GM19099 (cell line): ENCODE measurements around the gene AK2.
A peak's percentile ranks its signal among the peaks of the same experiment; 100 is the strongest.

Experiments
- POLR2A ChIP-seq: IDR thresholded peaks from 3 replicates; pipeline ENCODE4 v1.6.1; 2011; ENCODE audit warnings: low read depth; ENCODE audit not compliant: insufficient read length; ENCODE audit errors: extremely low read depth

Gene AK2

DNA sequence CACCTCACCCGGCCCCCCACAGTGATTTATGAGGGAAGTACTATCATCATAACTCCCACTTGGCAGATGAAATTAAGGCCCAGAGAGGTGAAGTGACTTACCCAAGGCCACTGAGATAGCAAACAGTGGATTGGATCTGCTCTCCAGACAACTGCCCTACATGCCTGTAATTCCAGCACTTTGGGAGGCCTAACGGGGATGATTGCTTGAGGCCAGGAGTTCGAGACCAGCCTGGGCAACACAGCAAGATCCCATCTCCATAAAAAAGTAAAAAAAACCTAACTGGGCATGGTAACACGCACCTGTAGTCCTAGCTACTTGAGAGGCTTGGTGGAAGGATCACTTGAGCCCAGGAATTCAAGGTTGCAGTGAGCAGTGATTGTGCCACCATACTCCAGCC, 57.8 kb downstream of the AK2 start:
- no peak for TF ChIP-seq POLR2A

DNA sequence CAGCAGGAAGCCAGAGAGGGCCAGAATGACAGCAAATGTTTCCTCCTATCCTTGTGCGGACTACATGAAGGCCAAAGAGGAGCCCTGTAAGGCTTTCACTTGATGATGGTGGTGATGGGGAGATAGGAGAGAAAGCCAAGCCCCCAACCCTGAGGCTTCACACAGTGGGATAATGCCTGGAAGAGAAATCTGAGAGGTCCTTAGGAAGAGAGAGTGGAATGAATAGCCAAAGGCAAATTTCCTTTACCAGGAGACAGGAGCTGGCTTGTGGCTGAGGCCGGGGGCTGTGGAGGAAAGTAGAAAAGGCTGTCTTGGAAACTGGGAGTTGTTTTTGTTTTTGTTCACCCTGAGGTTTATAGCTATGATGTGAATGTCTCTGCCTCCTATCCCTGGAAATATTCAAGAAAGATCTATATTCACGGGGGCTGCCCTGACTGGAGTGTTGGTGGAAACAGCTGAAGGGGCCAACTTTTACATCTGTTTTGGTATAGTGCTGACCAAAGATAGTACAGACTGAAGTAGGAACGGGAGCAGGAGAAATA, 59.1 kb downstream of the AK2 start:
- TF ChIP-seq POLR2A: no peak

DNA sequence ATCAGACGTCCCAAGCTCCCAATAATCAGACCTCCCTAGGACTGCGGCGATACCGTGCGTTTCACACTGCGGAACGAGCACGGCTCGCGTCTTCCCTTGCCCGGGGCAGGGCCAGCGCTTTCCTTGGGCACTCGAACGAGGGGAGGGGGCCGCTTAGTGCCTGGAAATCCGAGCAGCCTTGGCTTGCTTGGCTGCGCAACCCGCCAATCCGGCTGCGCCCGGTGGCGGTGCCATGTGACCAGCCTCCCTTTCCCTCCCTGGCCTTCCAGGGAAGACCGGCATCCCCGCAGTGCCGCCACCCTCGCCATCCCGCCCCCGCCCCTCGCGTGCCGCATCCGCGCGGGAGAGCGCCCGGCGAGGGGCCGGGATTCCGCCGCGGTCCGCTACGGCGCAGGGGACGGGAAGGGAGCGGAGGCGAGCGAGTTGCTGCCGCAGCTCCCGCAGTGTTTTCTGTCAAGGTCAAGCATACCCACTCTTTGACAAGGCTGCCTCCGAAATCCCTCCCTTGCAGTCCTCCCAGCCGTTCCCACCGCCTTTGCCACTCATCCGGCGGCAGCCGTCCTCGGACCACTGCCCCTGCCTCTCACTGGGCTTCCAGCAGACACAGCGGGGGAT, 63.8 kb downstream of the AK2 start:
- TF ChIP-seq POLR2A: no peak

DNA sequence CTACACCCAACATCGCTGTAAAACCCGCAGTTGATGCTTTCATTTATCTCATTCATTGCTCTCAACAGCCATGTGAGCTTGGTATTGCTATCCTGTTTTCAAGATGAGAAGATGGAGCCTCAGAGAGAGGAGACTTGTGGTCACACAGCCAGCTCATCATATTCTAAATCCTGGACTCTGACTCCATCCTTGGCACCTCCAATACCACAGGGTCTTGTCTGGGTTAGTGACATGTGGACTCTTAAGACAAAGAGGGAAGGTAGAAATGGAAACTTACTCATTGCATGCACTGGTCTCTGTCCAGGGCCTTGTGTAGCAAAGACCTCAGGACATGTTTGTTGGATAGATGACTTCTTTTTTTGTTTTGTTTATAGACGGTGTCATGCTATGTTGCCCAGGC, 65.1 kb downstream of the AK2 start:
- no peak for TF ChIP-seq POLR2A

DNA sequence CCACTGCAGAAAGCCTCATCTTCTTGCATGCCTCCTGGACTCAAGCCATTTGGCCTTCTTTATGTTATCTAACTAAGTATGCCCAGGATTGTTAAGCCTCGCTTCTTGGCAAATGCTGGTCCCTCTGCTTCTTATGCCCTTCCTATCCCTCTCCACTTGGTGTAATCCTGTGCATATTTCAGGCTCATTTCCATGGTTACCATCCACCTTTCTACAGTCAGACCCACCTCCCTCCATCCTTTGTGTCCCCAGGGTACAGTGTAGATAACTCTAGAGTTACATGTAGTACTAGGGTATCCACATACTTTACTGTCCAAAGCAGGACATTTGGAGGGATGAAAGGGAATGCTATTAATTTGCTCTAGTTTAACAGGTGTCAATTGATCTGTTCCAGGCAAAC, 65.5 kb downstream of the AK2 start:
- no peak for TF ChIP-seq POLR2A

DNA sequence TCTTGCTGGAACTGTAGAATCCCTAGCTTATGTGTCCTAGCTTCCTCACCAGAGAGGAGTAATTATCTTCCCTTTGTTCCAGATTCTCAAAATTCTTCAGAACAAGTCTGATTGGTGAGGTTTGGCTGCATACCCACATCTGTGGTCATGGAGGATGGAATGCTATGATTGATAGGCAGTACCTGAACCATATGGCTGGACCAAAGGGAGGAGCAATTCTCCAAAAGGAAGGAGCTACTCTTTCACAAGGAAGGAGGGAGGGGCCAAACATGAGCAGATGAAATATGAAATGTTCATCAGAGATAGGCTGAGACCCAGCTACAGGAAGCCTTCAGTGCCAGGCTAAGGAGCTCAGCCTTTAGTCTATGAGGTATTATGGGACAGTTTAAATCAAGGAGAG, 67.1 kb downstream of the AK2 start:
- no peak for TF ChIP-seq POLR2A

DNA sequence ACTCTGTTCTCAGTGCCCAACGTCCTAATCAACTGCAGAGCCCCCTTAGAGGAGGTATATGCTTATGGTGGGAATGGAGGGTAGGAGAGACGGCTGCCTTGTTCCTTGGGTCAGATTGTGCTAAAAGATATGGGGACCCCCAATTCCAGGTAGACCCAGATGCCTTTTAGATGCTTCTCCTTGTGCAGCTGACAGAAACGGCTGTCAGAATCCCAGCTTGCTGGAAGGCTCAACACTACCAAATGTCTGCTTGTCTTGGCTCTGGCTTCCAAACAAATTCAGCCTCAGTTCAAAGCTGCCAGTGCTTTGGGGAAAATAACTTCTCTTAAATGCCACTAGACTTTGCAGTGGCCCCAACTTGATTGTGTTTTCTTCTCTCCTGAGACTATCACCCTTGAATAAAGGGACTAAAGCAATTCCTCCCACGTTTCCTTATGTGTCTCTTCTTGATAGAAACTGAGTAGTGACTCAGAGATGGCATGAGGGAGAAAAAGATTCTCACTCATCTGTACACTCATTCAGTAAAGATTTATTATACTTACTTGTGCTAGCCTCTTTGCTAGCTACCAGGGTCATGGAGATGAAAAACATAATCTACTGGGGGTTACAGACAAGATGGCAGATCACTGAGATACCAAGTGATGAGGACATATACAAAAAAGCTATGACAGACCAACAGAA, 68.7 kb downstream of the AK2 start:
- TF ChIP-seq POLR2A: no peak

DNA sequence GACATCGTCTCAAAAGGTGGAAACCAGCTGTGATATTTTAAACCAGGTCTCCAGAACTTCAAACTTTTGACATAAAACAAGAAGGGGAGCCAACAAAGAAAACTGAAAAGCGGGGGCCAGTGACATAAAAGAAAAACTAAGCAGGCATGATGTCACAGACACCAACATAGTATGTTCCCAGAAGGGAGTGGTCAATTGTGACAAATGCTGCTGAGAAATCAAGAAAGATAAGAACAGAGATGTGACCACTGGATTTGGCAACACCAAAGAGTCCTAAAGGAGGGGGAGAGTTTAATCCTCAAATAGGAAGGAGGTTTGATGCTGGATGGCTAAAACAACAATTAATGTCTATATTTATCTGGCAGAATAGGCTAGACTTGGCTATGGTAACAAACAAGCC, 69.8 kb downstream of the AK2 start:
- no peak for TF ChIP-seq POLR2A

DNA sequence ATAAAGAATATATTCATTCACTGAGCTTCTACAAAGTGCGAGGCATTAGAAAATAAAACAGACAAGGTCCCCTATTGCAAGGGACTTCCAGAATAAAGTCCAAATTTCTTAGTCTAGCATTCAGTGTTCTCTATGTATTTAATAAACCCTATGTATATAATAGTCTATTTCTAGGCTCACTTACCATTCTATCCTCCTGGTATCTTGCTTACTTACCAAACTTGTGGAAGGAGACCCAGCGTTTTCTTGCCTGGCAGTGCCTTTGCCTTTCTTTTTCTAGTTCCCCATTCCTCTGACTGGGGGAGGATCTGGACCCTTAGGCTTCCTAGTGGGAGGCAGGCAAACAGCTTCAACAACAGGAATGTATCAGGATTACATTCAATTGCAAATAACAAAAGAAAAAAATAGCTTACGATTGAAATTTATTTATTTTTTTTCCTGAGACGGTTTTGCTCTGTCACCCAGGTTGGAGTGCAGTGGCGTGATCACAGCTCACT, 71.4 kb downstream of the AK2 start:
- TF ChIP-seq POLR2A: no peak

DNA sequence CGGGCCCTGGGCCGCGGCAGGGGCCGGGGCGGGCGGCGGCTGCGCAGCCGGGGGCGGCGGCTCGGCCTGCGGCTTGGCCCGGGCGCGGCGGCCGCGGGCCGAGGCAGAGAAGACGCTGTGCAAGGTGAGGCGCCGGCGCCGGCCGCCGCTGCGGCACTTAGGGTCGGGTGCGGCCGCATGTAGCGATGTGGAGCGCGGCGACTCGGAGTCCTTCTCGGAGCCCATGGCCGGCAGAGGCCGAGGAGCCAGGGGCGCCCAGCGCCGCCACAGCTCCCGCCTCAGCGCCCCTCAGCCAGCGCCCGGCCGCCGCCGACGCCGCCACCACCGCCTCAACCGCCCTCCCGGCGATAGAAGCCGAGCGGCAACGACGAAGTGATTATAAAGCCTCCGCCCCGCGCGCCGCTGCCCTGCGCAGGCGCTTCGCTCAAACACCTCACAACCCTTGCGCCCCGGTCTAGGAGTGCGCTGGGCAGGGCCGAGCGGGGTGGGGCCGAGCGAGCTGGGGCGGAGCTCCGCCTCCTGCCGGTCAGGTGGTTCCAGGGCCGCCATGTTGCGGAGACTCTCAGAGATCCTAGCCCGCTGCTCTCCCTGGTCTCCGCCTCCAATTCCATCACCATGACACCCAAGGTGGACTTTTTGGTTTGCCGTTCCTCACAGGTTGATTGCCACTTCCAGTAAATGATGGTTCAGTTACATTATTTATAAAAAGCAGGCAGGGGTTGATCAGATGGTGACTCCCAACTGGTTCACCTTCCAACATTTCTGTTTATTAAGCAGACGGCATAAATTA, 72.0 kb downstream of the AK2 start, which contains the start of gene RNF19B:
Gene RNF19B, minus strand, starts transcription at position 349 of the 790 bp plus-strand sequence. Its CDS starts 124 bp downstream, at position 225.
- peak; percentile 99 for TF ChIP-seq POLR2A

DNA sequence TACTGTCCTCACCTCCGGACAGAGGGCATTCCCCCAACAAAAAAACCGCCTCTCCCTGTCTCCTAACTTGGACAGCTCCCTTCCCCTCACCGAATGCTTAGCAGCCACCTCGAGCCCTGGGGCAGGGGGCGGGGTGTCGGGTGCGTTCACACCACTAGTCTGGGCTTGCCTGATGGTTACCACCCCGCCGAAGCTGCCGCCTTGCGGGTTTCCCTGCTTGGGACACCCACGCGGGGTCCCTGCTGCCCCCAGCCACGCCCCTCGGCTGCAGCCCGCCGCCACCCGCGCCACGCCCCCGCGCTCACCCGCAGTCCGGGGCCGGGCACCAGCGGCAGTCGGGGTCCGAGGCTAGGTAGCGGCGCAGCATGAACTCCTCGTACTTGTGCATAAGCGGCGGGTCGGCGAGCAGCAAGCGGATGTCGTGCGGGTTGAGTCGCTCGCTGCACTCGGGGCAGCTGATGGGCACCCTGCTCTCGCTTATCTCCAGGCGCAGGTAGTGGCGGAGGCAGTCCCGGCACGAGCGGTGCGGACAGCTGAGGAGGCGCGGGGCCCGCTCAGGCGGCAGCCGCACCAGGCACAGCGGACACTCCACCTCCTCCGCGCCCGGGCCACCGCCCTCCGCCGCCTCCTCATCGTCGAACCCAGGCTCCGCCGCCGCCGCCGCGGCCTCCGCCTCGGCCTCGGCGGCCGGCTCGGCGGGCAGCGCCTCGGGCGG, 72.8 kb downstream of the AK2 start:
- TF ChIP-seq POLR2A: no peak

DNA sequence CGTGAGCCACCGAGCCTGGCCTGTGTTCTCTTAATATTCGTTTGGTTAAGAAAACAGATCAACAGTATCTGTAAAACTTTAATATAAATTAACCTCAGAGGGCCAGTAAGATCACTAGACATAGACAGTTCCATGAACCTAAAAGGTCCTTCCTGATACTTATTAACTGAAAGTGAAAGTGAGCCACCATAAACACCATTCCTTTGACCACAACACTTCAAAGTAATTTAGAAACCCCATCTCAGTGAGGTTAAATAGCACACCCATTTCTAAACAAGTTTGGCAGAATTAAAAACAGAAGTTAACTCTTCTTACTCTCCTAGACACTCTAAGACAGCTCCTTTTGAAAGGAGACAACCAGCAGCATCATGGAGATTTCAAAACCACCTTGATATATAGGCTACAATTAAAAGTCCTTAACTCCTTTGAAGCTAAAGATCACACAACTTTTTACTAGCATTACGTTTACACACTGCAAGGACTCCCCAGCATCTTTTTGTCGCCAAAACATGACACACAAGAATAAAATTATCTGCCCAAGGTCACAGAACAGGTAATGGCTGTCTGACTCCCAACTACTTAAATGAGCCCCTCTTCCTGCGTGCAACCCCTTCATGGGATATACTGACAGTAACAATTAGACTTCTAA, 74.3 kb downstream of the AK2 start:
- TF ChIP-seq POLR2A: no peak

DNA sequence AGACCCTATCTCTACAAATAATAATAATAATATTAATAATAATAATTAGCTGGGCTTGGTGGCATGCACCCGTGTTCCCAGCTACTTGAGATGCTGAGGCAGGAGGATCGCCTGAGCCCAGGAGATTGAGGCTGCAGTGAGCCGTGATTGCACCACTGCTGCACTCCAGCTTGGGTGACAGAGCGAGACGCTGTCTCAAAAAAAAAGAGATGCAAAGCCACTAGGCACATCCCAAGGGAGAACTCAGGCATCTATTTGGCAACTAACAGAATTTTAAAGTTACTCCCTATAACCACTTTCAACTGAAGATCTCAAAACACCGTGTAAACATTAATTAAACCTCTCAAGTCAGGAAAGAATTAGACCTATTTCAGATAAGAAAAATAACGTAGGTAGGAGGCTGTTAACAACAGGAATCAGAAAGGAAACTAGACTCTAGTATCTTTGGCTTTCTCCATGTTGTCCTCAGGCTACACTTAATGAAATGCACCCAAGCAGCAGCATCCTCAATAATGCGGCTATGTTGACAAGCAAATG, 75.8 kb downstream of the AK2 start:
- TF ChIP-seq POLR2A: no peak

DNA sequence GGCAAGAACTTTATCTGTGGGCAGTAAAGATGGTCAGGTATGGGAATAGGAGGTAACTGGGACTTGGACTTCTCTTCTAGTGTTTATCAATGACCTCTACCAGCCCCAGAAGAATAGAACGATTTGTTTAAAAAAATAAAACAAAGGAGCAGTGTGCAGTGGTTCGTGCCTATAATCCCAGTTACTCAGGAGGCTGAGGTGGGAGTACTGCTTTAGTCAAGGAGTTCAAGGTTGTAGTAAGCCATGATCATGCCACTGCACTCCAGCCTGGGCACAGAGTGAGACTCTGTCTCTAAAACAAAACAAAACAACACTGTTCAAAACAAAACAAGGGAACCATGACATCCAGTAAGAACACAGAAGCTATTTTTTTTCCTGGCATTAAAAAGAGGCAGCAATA, 76.3 kb downstream of the AK2 start:
- TF ChIP-seq POLR2A: no peak
